Activated CD4-positive, alpha-beta T cell treated with anti-CD3 and anti-CD28 coated beads, Interleukin-2, amount 10 ng/mL, durations not matched to agents 7 days and 5 days (primary cell): ENCODE measurements around the gene TEF. TPM values are rescaled to one million over a fixed set of nuclear protein-coding genes. Genes with fewer than 3 reads are reported as not detected.

Experiments used
- CTCF ChIA-PET: fragments of 350-600 bp; sonication (Branson Sonifier 250); formaldehyde crosslinking; loops from one replicate; lab custom pipeline; 2021; ENCODE audit warnings: antibody characterized with exemption; lab: Charles Lee
- POLR2A ChIA-PET: fragments of 350-600 bp; sonication (Branson Sonifier 250); formaldehyde crosslinking; loops from one replicate; lab custom pipeline; 2021; ENCODE audit warnings: antibody characterized with exemption; lab: Charles Lee
- DNase-seq: peaks from one replicate; pipeline ENCODE4 v3.0.0-alpha.2; 2020
- H3K27ac Mint-ChIP-seq: one replicate; pipeline ENCODE4 v1.8.0; 2021; ENCODE audit warnings: mild to moderate bottlenecking, moderate library complexity, mixed read lengths
- H3K27me3 Mint-ChIP-seq: one replicate; pipeline ENCODE4 v1.8.0; 2021; ENCODE audit warnings: mixed read lengths
- H3K36me3 Mint-ChIP-seq: one replicate; pipeline ENCODE4 v1.8.0; 2021; ENCODE audit warnings: low read depth, mixed read lengths
- H3K4me1 Mint-ChIP-seq: one replicate; pipeline ENCODE4 v1.8.0; 2021; ENCODE audit warnings: mixed read lengths
- H3K4me3 Mint-ChIP-seq: one replicate; pipeline ENCODE4 v1.8.0; 2021; ENCODE audit warnings: mild to moderate bottlenecking, moderate library complexity, mixed read lengths
- H3K9me3 Mint-ChIP-seq: one replicate; pipeline ENCODE4 v1.8.0; 2021; ENCODE audit warnings: mixed read lengths
- total RNA-seq, 2 experiments: library from RNA; stranded (reverse); gene quantifications; one replicate each; pipeline ENCODE4 v1.2.3, GENCODE V29; 2021

Gene TEF
- total RNA-seq, 2 experiments from 2014 or later: 3.4 to 4.7 TPM

DNA sequence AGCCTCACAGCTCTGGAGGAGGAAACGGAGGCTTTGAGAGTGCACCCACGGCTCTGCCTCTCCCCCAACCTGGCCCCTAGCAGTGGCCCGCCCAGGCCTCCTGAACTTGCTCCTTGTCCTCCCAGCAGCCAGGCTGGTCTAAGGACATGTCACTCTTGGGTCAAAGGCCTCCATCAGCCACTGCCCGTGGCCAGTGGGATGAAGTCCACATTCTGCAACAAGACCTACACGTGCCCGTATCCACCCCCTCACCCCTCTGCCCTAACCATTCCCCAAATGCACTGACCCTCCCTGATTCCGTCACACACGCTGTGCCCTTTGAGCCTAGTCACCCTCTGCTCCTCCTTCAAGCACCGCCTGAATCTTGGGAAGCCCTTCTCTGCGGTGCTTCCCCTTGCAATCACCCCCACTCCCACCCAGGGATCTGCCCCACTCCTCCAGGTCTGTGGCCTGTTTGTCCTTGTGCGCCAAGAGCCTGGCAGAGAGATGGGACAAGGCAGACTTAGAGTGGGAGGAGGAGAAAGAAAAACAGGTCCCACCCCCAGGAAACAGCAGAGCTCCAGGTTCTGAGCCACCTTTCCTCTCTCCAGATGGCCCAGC lies 37.5 kb upstream of the TEF start:
- Mint-ChIP-seq H3K9me3 (no peaks in the 10 kb centered on the region), H3K27ac (peak overlapping the region; percentile 46), H3K4me3 (no peak overlapping the region), H3K27me3 (no peaks in the 10 kb centered on the region), H3K36me3 (peaks cover 22% of the 10 kb centered on the region), H3K4me1 (peaks cover 2% of the 10 kb centered on the region)
- CTCF ChIA-PET: interaction anchor here (0.7 to 1.2 kb wide), 3 partner anchors 39 to 134 kb away, joined by 3 read pairs; no protein-coding TSS in a partner anchor
- POLR2A ChIA-PET: interaction anchor here (0.6 kb wide), 1 partner anchor 29 kb away, joined by 3 read pairs; no protein-coding TSS in a partner anchor
- no peak for DNase-seq

DNA sequence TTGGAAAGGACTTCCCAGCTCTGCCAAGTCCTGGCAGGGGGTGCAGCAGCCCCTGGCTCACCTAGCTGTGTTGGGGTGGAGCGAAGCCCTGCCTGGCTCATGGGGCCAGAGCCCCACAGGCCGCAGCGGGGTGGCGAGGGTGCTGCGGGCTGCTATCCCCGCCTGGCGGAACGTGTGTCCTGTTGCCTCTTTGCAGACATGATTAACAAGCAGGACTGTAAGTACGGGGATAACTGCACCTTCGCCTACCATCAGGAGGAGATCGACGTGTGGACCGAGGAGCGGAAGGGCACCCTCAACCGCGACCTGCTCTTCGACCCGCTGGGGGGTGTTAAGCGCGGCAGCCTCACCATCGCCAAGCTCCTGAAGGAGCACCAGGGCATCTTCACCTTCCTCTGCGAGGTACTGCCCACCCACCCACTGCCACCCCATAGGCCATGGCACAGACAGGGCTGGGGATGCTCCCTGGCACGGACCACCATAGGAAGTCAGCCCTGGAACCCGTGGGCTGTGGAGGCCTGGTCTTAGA lies 35.9 kb upstream of the TEF start:
- DNase-seq: no peak
- no peak overlapping the region for H3K4me3 Mint-ChIP-seq
- no peaks in the 10 kb centered on the region for H3K9me3 Mint-ChIP-seq
- ChIA-PET POLR2A (no interaction called here), CTCF (no interaction called here)
- no peak overlapping the region for H3K27ac Mint-ChIP-seq
- peaks cover 33% of the 10 kb centered on the region for H3K36me3 Mint-ChIP-seq
- peaks cover 2% of the 10 kb centered on the region for H3K4me1 Mint-ChIP-seq
- H3K27me3 Mint-ChIP-seq: no peaks in the 10 kb centered on the region

DNA sequence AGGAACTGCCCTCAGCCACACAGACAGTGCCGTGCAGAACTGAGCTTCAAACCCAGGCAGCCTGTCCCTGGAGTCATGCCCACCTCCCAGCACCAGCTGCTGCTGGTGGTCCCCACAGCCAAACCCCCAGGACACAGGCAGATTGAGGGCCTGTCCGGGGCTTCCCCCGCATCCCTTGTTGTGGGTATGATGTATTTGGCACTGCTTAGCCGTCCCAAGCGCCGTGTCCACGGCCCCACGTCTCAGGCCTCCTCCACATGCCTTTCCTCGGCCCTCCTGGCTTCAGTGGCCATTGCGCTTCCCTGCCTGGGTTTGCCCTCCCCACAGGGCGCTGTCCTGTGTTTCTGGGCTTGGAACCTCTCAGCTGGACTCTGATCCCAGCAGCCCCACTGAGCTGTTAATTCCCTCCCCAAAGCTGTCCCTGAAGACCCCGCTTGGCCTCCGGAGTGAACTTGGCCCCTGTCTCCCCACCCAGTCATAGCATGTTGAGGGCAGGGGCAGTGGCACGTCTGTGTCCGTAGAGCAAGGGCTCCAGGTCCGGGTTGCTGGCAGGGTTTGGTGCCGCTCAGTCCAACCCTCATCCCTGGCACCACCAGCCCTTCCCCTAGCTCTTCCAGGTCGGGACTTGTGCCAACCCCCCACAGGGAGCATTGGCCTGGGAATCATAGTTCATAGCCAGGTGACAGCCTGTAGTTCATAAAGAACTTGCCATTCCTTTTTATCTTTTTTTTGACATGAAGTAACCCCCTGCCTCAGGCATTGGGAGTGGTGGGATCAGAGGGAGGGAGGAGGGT lies 34.5 kb upstream of the TEF start:
- no peak overlapping the region for H3K27ac Mint-ChIP-seq
- no peaks in the 10 kb centered on the region for H3K27me3 Mint-ChIP-seq
- H3K4me1 Mint-ChIP-seq: no peaks in the 10 kb centered on the region
- DNase-seq: no peak
- ChIA-PET POLR2A (no interaction called here), CTCF (interaction anchor here (0.6 to 1.5 kb wide), 3 partner anchors 10 to 418 kb away, joined by 3 to 5 read pairs (median 3); partner anchors contain the start of gene RANGAP1)
- peaks cover 34% of the 10 kb centered on the region for H3K36me3 Mint-ChIP-seq
- no peak overlapping the region for H3K4me3 Mint-ChIP-seq
- no peaks in the 10 kb centered on the region for H3K9me3 Mint-ChIP-seq

DNA sequence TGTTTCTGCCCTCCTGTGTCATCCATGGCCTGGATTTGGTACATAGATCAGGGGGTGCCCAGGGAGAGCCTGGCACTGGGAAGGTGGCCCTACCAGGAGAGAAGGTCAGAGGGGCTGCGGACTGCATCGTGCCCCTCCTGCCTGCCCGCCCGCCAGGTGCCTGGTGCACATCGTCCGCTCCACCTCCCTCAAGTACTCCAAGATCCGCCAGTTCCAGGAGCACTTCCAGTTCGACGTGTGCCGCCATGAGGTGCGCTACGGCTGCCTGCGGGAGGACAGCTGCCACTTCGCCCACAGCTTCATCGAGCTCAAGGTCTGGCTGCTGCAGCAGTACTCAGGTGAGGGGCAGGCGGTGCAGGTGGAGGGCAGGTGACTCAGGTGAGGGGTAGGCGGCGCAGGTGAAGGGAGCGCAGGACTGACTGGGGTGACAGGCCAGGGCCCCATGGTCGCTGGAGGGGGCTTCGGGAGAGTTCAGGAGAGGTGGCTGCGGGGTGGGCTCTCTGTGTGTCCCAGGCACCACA lies 32.7 kb upstream of the TEF start:
- H3K36me3 Mint-ChIP-seq: peaks cover 25% of the 10 kb centered on the region

DNA sequence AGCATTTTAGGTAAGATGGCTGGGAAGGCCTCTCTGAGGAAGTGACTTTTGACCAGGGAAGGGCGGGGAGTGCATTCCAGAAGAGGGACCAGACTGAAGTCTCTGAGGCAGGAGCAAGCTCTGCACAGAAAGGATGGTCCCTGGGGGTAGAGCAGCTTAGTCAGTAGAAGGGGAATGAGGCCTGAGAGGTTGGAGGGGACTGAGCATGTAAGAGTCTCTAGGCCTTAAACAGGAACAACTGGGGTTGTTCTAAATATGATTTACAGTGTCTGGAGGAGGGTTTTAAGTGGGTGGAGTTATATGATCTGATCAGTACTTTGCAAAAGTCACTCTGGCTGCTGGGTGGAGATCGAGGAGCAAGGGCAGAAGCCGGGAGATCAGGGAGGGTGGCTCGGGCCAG lies 31.7 kb upstream of the TEF start:
- DNase-seq: no peak
- POLR2A ChIA-PET: no interaction called here
- Mint-ChIP-seq H3K4me1 (no peaks in the 10 kb centered on the region), H3K9me3 (no peaks in the 10 kb centered on the region), H3K36me3 (peaks cover 18% of the 10 kb centered on the region), H3K4me3 (no peak overlapping the region), H3K27ac (peak overlapping the region; percentile 0), H3K27me3 (no peaks in the 10 kb centered on the region)
- CTCF ChIA-PET: no interaction called here

More for the DNA sequence above, 32.7 kb upstream of the TEF start:
- CTCF ChIA-PET: interaction anchor here (0.5 kb wide), 1 partner anchor 218 kb away, joined by 3 read pairs; no protein-coding TSS in a partner anchor
- Mint-ChIP-seq H3K4me1 (no peaks in the 10 kb centered on the region), H3K9me3 (no peaks in the 10 kb centered on the region), H3K27ac (no peak overlapping the region), H3K4me3 (no peak overlapping the region), H3K27me3 (no peaks in the 10 kb centered on the region)
- no peak for DNase-seq
- POLR2A ChIA-PET: no interaction called here

DNA sequence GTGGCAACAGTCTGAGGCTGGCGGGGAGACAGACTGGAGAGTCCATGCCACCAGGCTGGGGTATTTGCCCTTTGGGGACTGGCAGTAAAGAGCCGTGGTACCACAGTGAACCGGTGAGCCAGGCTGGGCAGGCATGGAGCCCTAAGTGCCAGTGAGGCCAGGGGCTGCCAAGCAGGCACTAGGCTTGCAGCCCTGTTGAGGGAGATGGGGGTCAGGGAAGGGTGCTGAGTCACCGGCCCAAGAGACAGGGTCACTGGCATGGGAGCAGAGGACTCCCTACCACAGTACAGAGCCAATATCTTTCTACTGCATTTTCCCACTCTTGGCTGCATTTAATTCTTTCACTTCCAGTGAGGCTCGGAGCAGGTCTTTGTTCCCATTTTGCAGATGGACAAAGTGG lies 30.7 kb upstream of the TEF start:
- Mint-ChIP-seq H3K27me3 (no peaks in the 10 kb centered on the region), H3K27ac (no peak overlapping the region), H3K4me1 (no peaks in the 10 kb centered on the region), H3K9me3 (no peaks in the 10 kb centered on the region), H3K36me3 (peaks cover 16% of the 10 kb centered on the region), H3K4me3 (no peak overlapping the region)
- ChIA-PET CTCF (no interaction called here), POLR2A (no interaction called here)
- no peak for DNase-seq

DNA sequence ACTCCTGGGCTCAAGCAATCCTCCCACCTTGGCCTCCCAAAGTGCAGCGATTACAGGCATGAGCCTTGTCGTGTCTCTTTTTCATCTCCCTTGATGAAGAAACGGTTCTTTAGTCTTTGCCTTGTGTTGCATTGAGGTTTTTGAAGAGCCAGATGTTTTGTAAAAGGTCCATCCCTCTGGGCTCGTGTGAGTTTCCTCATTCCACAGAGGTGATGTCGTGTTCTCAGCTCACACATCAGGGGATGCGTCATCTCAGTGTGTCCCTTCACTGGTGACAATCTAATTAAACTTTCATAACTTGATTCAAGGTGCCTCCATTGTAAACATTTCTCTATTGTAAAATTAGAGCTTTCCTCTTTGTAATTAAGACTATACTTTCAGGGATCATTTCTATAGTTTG lies 29.7 kb upstream of the TEF start:
- CTCF ChIA-PET: no interaction called here

DNA sequence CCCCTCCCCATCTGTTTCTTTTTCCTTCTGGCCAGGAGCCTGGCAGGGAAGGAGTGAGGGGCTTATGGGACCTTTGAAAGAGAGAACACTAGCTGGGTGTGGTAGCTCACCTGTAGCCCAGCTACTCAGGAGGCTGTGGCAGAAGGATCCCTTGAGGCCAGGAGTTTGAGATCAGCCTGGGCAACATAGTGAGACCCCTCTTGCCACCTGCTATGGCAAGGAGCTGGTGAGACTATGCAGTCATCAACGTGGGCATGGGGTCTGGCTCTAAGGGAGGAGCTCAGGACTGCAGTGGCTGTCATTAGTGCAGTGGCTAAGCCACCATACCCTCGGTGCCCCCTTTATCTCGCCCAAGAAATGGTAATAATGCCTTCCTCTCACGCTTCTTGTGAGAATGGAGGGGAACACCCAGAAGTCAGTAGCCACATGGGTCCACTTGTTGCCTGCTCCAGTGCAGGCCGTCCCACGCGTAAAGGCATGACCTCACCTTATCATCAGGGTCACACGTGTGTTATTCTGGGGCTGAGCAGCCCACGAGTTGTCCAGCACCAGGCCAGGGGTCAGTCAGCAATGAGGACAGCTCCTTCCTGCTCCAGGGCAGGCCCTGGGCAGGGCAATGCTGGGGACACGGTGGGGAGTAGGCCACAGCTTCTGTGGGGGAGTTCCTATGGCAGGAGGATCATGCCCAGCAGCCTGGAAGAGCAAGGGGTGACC lies 27.7 kb upstream of the TEF start:
- no peak for DNase-seq
- ChIA-PET CTCF (interaction anchor here (2.5 kb wide), 1 partner anchor 50 kb away, joined by 7 read pairs; no protein-coding TSS in a partner anchor), POLR2A (no interaction called here)
- Mint-ChIP-seq H3K4me3 (no peak overlapping the region), H3K9me3 (no peaks in the 10 kb centered on the region), H3K4me1 (no peaks in the 10 kb centered on the region), H3K36me3 (peaks cover 14% of the 10 kb centered on the region), H3K27me3 (no peaks in the 10 kb centered on the region), H3K27ac (no peak overlapping the region)

More for the DNA sequence above, 29.7 kb upstream of the TEF start:
- no peak overlapping the region for H3K27ac Mint-ChIP-seq
- DNase-seq: no peak
- H3K36me3 Mint-ChIP-seq: peaks cover 16% of the 10 kb centered on the region
- no peaks in the 10 kb centered on the region for H3K9me3 Mint-ChIP-seq
- POLR2A ChIA-PET: no interaction called here
- no peaks in the 10 kb centered on the region for H3K27me3 Mint-ChIP-seq
- no peaks in the 10 kb centered on the region for H3K4me1 Mint-ChIP-seq
- no peak overlapping the region for H3K4me3 Mint-ChIP-seq

DNA sequence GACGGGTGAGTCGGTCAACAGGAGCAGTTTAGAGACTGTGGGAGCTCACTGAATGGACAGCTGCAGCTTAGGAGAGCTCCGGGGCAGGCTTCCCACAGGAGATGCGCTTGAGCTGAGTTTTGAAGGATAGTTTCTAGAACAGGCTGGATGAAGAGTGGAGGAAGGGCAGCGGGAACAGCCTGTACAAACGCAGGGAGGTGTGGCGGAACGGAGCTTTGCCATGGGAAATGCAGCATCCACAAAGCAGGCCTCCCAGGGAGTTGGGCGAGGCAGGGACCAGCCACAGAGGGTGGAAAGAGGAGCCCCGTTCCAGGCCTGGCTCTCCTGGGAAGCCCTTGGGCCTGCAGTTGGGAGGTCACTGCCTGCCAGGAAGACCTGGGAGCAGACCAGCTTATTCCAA lies 26.8 kb upstream of the TEF start:
- Mint-ChIP-seq H3K36me3 (peaks cover 12% of the 10 kb centered on the region), H3K4me1 (no peaks in the 10 kb centered on the region), H3K27ac (no peak overlapping the region), H3K27me3 (no peaks in the 10 kb centered on the region), H3K9me3 (no peaks in the 10 kb centered on the region), H3K4me3 (no peak overlapping the region)
- no peak for DNase-seq
- CTCF ChIA-PET: interaction anchor here (2.5 kb wide), 1 partner anchor 49 kb away, joined by 7 read pairs; no protein-coding TSS in a partner anchor
- POLR2A ChIA-PET: no interaction called here

DNA sequence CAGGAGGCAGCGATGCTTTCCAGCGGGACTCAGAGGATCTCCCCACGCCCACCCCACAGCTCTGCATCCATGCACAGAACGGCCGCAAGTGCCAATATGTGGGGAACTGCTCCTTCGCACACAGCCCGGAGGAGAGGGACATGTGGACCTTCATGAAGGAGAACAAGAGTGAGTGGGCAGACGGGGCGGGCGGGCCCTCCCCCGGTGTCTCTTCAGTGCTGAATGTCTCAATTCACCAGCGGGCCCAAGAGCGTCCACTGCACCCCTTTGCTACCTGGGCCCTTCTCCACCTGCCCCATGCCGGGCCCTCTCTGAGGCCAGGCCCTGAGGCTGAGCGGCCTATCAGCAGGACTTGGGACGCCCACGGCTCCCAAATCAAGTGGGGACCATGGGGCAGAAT lies 25.8 kb upstream of the TEF start:
- no peaks in the 10 kb centered on the region for H3K9me3 Mint-ChIP-seq
- H3K27me3 Mint-ChIP-seq: no peaks in the 10 kb centered on the region
- no peaks in the 10 kb centered on the region for H3K4me1 Mint-ChIP-seq
- no peak overlapping the region for H3K4me3 Mint-ChIP-seq
- POLR2A ChIA-PET: no interaction called here
- no peak for DNase-seq
- CTCF ChIA-PET: interaction anchor here (2.5 kb wide), 1 partner anchor 48 kb away, joined by 7 read pairs; no protein-coding TSS in a partner anchor
- H3K27ac Mint-ChIP-seq: no peak overlapping the region
- peaks cover 4% of the 10 kb centered on the region for H3K36me3 Mint-ChIP-seq

DNA sequence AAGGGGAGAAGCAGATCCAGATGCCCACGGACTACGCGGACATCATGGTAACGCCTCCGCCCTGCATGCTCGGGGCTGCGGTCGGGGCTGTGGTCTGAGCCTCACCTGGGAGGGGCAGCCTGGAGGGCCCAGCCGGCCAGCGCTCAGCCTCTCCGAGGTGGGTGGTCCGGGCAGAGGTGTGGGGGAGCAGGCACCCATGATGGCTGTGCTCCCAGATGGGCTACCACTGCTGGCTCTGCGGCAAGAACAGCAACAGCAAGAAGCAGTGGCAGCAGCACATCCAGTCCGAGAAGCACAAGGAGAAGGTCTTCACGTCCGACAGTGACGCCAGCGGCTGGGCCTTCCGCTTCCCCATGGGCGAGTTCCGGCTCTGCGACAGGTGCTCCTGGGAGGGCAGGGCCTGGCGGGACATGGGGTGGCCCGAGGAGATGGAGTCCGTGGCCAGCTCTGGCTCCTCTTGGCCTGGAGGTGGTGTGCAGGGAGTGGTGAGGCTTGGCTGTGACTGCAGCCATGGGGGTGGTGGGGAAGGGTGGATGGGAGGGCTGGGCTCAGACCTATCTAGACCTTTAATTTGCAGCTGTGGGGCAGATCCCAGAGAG lies 25.2 kb upstream of the TEF start:
- no peaks in the 10 kb centered on the region for H3K9me3 Mint-ChIP-seq
- H3K36me3 Mint-ChIP-seq: peaks cover 3% of the 10 kb centered on the region
- DNase-seq: no peak
- no peaks in the 10 kb centered on the region for H3K4me1 Mint-ChIP-seq
- H3K27me3 Mint-ChIP-seq: no peaks in the 10 kb centered on the region
- H3K27ac Mint-ChIP-seq: no peak overlapping the region
- no peak overlapping the region for H3K4me3 Mint-ChIP-seq
- ChIA-PET POLR2A (no interaction called here), CTCF (interaction anchor here (0.8 to 0.9 kb wide), 2 partner anchors 9 to 170 kb away, joined by 3 read pairs; no protein-coding TSS in a partner anchor)

DNA sequence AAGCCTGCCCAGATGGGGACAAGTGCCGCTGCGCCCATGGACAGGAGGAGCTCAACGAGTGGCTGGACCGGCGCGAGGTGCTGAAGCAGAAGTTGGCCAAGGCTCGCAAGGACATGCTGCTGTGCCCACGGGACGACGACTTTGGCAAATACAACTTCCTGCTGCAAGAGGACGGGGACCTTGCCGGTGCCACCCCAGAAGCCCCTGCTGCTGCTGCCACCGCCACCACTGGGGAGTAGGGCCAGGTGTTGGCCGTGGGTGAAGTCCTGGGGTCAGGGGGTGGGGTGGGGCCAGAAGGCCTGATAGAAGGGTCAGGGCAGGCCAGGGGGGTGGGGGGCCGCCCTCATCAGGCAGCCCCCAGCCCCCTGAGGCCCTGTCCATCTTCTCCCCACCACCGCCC lies 24.6 kb upstream of the TEF start:
- POLR2A ChIA-PET: no interaction called here
- DNase-seq: no peak
- Mint-ChIP-seq H3K27ac (no peak overlapping the region), H3K4me1 (no peaks in the 10 kb centered on the region), H3K36me3 (peaks cover 3% of the 10 kb centered on the region), H3K4me3 (no peak overlapping the region), H3K27me3 (no peaks in the 10 kb centered on the region), H3K9me3 (no peaks in the 10 kb centered on the region)
- CTCF ChIA-PET: interaction anchor here (0.8 to 0.9 kb wide), 2 partner anchors 10 to 170 kb away, joined by 3 read pairs; no protein-coding TSS in a partner anchor
